ENCODE measurements around the gene ASCL5.

ASCL5 gene

DNA sequence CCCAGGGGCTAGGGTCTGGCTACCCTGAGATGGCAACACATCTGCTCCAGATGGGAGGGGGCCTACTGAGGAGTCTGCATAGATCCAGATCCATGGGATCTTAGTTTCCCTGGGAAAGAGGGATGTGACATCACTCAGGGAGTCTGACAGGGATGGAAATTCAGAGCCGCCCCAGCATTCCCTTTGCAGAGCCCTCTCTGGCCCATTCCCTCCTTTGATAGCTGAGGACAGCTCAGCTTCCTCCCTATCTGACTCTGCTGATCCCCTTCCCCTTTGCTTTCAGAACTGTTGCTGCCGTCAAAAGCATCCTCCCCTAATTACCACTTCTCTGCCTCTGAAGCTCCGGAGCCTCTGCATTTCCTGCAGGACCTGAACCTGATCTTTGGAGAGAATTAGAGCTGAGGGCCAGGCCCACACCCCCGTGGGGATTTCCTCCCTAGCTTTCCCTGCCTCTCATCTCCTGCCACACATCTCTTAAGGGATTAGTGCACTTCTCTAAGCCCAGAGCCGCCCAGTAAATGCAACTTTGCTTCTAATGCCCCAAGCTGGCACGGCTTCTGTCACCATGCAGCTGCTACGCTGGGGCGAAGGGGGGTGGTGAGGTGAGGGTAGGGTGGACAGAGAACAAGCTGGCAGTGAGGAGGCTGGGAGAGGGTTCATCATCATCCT is 9.5 kb upstream of the ASCL5 start:
- H2BK120ac ChIP-seq (ENCODE audit: low read depth, low read length) = no peak overlapping the region
- DNase-seq (ENCODE audit: low spot score) = no peak
- no peak overlapping the region for H3K4me3 ChIP-seq (ENCODE audit: low read length in 2 of 2)
- no peak overlapping the region for H2AFZ ChIP-seq (ENCODE audit: low read length)
- no peak overlapping the region for H3K18ac ChIP-seq (ENCODE audit: low read length)
- H4K91ac ChIP-seq (ENCODE audit: low read depth, low read length, poor library complexity) = no peak overlapping the region
- H3K4ac ChIP-seq (ENCODE audit: low read length) = no peak overlapping the region
- H3K4me2 ChIP-seq (ENCODE audit: insufficient read depth, low read length, poor library complexity, severe bottlenecking) = no peak overlapping the region
- no peak overlapping the region for H2AK5ac ChIP-seq (ENCODE audit: low read depth, low read length)
- H2BK5ac ChIP-seq (ENCODE audit: low read length) = no peak overlapping the region
- no peak overlapping the region for H3K23ac ChIP-seq (ENCODE audit: low read depth, low read length, poor library complexity)
- H3K27ac ChIP-seq (replicated peaks; ENCODE audit: low read length) = no peak overlapping the region
- no CpG with 5 or more reads among the region's 8 CpGs for WGBS, 2 donors (ENCODE audit: extremely low coverage in 2 of 2, insufficient read length in 2 of 2, insufficient replicate concordance in 1 of 2)
- no peak overlapping the region for H4K8ac ChIP-seq (ENCODE audit: low read depth, low read length)
- no peak overlapping the region for H2BK15ac ChIP-seq (ENCODE audit: low read length)
- peaks cover 0 to 2% of the 10 kb centered on the region in 2 donors for H3K9me3 ChIP-seq (replicated peaks in 1 of 2; ENCODE audit: control insufficient read depth in 2 of 2, insufficient read depth in 1 of 2, low read depth in 1 of 2, low read length in 2 of 2)
- peaks cover 46 to 76% of the 10 kb centered on the region in 2 donors for H3K36me3 ChIP-seq (replicated peaks in 1 of 2; ENCODE audit: control insufficient read depth in 2 of 2, insufficient read depth in 2 of 2, low read length in 2 of 2)
- H3K9ac ChIP-seq (ENCODE audit: low read depth, low read length, poor library complexity) = no peak overlapping the region
- no peaks in the 10 kb centered on the region for H3K79me1 ChIP-seq (ENCODE audit: low read depth, low read length)
- H2BK12ac ChIP-seq (ENCODE audit: low read length) = no peak overlapping the region
- no peaks in the 10 kb centered on the region for H3K27me3 ChIP-seq (ENCODE audit: control insufficient read depth in 3 of 3, insufficient read depth in 3 of 3, low read depth in 1 of 3, low read length in 3 of 3)
- H3K14ac ChIP-seq (ENCODE audit: low read length) = no peak overlapping the region
- no peaks in the 10 kb centered on the region for H3K4me1 ChIP-seq (ENCODE audit: control insufficient read depth in 2 of 2, insufficient read depth in 1 of 2, low read depth in 1 of 2, low read length in 2 of 2)

GRCh38 chr1:201134405-201134804 is 7.4 kb upstream of the ASCL5 start:
- Histone ChIP-seq H4K8ac (ENCODE audit: low read depth, low read length) (no peak overlapping the region), H3K27ac (replicated peaks; ENCODE audit: low read length) (no peak overlapping the region), H3K4me2 (ENCODE audit: insufficient read depth, low read length, poor library complexity, severe bottlenecking) (no peak overlapping the region), H2BK120ac (ENCODE audit: low read depth, low read length) (no peak overlapping the region), H2AFZ (ENCODE audit: low read length) (no peak overlapping the region), H3K23ac (ENCODE audit: low read depth, low read length, poor library complexity) (no peak overlapping the region), H3K4me3 (ENCODE audit: low read length in 2 of 2) (no peak overlapping the region), H3K9me3 (replicated peaks in 1 of 2; ENCODE audit: control insufficient read depth in 2 of 2, insufficient read depth in 1 of 2, low read depth in 1 of 2, low read length in 2 of 2) (peaks cover 0 to 2% of the 10 kb centered on the region in 2 donors), H3K4me1 (ENCODE audit: control insufficient read depth in 2 of 2, insufficient read depth in 1 of 2, low read depth in 1 of 2, low read length in 2 of 2) (no peaks in the 10 kb centered on the region), H3K9ac (ENCODE audit: low read depth, low read length, poor library complexity) (no peak overlapping the region), H2AK5ac (ENCODE audit: low read depth, low read length) (no peak overlapping the region), H3K4ac (ENCODE audit: low read length) (no peak overlapping the region), H3K27me3 (ENCODE audit: control insufficient read depth in 3 of 3, insufficient read depth in 3 of 3, low read depth in 1 of 3, low read length in 3 of 3) (no peaks in the 10 kb centered on the region), H3K79me1 (ENCODE audit: low read depth, low read length) (no peaks in the 10 kb centered on the region), H3K18ac (ENCODE audit: low read length) (no peak overlapping the region), H2BK12ac (ENCODE audit: low read length) (no peak overlapping the region), H3K14ac (ENCODE audit: low read length) (no peak overlapping the region), H3K36me3 (replicated peaks in 1 of 2; ENCODE audit: control insufficient read depth in 2 of 2, insufficient read depth in 2 of 2, low read length in 2 of 2) (peaks cover 35 to 55% of the 10 kb centered on the region in 2 donors), H2BK15ac (ENCODE audit: low read length) (no peak overlapping the region), H2BK5ac (ENCODE audit: low read length) (no peak overlapping the region), H4K91ac (ENCODE audit: low read depth, low read length, poor library complexity) (no peak overlapping the region)
- no CpG with 5 or more reads among the region's 6 CpGs for WGBS, 2 donors (ENCODE audit: extremely low coverage in 2 of 2, insufficient read length in 2 of 2, insufficient replicate concordance in 1 of 2)
- no peak for DNase-seq (ENCODE audit: low spot score)

DNA sequence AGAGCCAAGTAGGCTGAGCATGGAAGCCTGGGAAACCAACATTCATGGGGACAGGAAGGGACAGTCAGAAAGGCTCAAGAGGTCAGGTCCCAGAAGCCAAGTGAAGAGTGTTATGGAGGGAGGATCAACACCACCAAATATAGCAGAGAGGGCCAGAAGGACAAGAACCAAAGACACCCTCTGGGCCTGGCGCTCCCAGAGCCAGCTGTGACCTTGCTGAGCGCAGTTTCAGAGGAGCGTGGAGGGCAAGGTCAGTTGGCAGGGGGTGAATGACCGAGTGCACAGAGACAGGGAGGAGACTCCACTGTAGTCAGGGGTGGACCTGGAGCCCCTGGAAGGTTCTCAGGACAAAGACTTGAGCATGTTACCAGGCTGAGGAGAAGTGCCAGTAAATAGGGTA is 4.4 kb upstream of the ASCL5 start:
- Histone ChIP-seq H2AFZ (ENCODE audit: low read length) (no peak overlapping the region), H3K4me2 (ENCODE audit: insufficient read depth, low read length, poor library complexity, severe bottlenecking) (no peak overlapping the region), H3K4me3 (ENCODE audit: low read length in 2 of 2) (no peak overlapping the region), H3K79me1 (ENCODE audit: low read depth, low read length) (no peaks in the 10 kb centered on the region), H3K27ac (replicated peaks; ENCODE audit: low read length) (no peak overlapping the region), H3K23ac (ENCODE audit: low read depth, low read length, poor library complexity) (no peak overlapping the region), H2BK120ac (ENCODE audit: low read depth, low read length) (no peak overlapping the region), H3K9ac (ENCODE audit: low read depth, low read length, poor library complexity) (no peak overlapping the region), H4K8ac (ENCODE audit: low read depth, low read length) (no peak overlapping the region), H3K18ac (ENCODE audit: low read length) (no peak overlapping the region), H3K4ac (ENCODE audit: low read length) (no peak overlapping the region), H2BK5ac (ENCODE audit: low read length) (no peak overlapping the region), H3K4me1 (ENCODE audit: control insufficient read depth in 2 of 2, insufficient read depth in 1 of 2, low read depth in 1 of 2, low read length in 2 of 2) (peaks cover 0 to 6% of the 10 kb centered on the region in 2 donors), H4K91ac (ENCODE audit: low read depth, low read length, poor library complexity) (no peak overlapping the region), H2BK12ac (ENCODE audit: low read length) (no peak overlapping the region), H2AK5ac (ENCODE audit: low read depth, low read length) (peak overlapping the region; percentile 53), H3K36me3 (replicated peaks in 1 of 2; ENCODE audit: control insufficient read depth in 2 of 2, insufficient read depth in 2 of 2, low read length in 2 of 2) (peaks cover 21 to 25% of the 10 kb centered on the region in 2 donors), H3K27me3 (ENCODE audit: control insufficient read depth in 3 of 3, insufficient read depth in 3 of 3, low read depth in 1 of 3, low read length in 3 of 3) (peaks cover 0 to 4% (median 0%) of the 10 kb centered on the region in 3 experiments), H3K9me3 (replicated peaks in 1 of 2; ENCODE audit: control insufficient read depth in 2 of 2, insufficient read depth in 1 of 2, low read depth in 1 of 2, low read length in 2 of 2) (peaks cover 0 to 2% of the 10 kb centered on the region in 2 donors), H3K14ac (ENCODE audit: low read length) (no peak overlapping the region), H2BK15ac (ENCODE audit: low read length) (no peak overlapping the region)
- WGBS, 2 donors (ENCODE audit: extremely low coverage in 2 of 2, insufficient read length in 2 of 2, insufficient replicate concordance in 1 of 2) = no CpG with 5 or more reads among the region's 4 CpGs
- DNase-seq (ENCODE audit: low spot score) = no peak

DNA sequence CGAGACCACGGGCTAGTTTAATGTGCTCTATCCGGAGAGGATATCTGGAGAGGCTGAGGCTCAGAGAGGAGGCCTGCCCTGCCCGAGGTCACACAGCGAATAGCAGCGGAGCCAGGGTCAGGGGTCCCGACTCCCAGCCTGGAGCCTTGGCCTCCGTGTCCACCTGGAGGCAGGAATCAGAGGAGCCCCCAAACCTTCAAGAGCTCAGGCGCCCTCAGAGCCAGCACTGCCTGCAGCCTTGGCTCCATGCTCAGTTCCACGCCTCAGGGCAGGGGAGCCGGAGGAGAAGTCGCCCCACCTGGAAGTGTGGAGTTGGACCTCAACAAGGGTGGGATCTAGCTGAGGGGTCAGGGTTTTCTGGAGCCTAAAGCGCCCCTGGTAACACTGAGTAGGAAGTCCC is 2.0 kb upstream of the ASCL5 start:
- Histone ChIP-seq H2AK5ac (ENCODE audit: low read depth, low read length) (no peak overlapping the region), H2AFZ (ENCODE audit: low read length) (no peak overlapping the region), H3K4me1 (ENCODE audit: control insufficient read depth in 2 of 2, insufficient read depth in 1 of 2, low read depth in 1 of 2, low read length in 2 of 2) (peaks cover 0 to 6% of the 10 kb centered on the region in 2 donors), H3K4me2 (ENCODE audit: insufficient read depth, low read length, poor library complexity, severe bottlenecking) (no peak overlapping the region), H3K9ac (ENCODE audit: low read depth, low read length, poor library complexity) (no peak overlapping the region), H3K79me1 (ENCODE audit: low read depth, low read length) (no peaks in the 10 kb centered on the region), H2BK12ac (ENCODE audit: low read length) (no peak overlapping the region), H2BK15ac (ENCODE audit: low read length) (no peak overlapping the region), H3K18ac (ENCODE audit: low read length) (peak overlapping the region; percentile 61), H2BK5ac (ENCODE audit: low read length) (no peak overlapping the region), H3K23ac (ENCODE audit: low read depth, low read length, poor library complexity) (no peak overlapping the region), H3K14ac (ENCODE audit: low read length) (no peak overlapping the region), H3K4me3 (ENCODE audit: low read length in 2 of 2) (no peak overlapping the region), H3K27me3 (ENCODE audit: control insufficient read depth in 3 of 3, insufficient read depth in 3 of 3, low read depth in 1 of 3, low read length in 3 of 3) (peaks cover 0 to 27% (median 0%) of the 10 kb centered on the region in 3 experiments), H4K8ac (ENCODE audit: low read depth, low read length) (no peak overlapping the region), H3K27ac (replicated peaks; ENCODE audit: low read length) (no peak overlapping the region), H3K9me3 (replicated peaks in 1 of 2; ENCODE audit: control insufficient read depth in 2 of 2, insufficient read depth in 1 of 2, low read depth in 1 of 2, low read length in 2 of 2) (no peaks in the 10 kb centered on the region), H4K91ac (ENCODE audit: low read depth, low read length, poor library complexity) (no peak overlapping the region), H3K36me3 (replicated peaks in 1 of 2; ENCODE audit: control insufficient read depth in 2 of 2, insufficient read depth in 2 of 2, low read length in 2 of 2) (peaks cover 0 to under 1% of the 10 kb centered on the region in 2 donors), H2BK120ac (ENCODE audit: low read depth, low read length) (no peak overlapping the region), H3K4ac (ENCODE audit: low read length) (no peak overlapping the region)
- no CpG with 5 or more reads among the region's 13 CpGs for WGBS, 2 donors (ENCODE audit: extremely low coverage in 2 of 2, insufficient read length in 2 of 2, insufficient replicate concordance in 1 of 2)
- no peak for DNase-seq (ENCODE audit: low spot score)

All from neuronal stem cell (in vitro differentiated cells).